ENCODE measurements around the gene RASEF.
"Not testable (repeated sequence)": the region's sequence is repeated elsewhere in the genome, so short reads cannot be mapped to it uniquely, and the experiment has no call there.

The RASEF gene

GRCh38 chr9:82981552-82981951 is 81.4 kb downstream of the RASEF start:
- H3K4me3 ChIP-seq (ENCODE audit: low read depth, low read length), result no peak overlapping the region

GRCh38 chr9:82975176-82975575 is 87.8 kb downstream of the RASEF start:
- H3K4me3 ChIP-seq (ENCODE audit: low read depth, low read length), result no peak overlapping the region

GRCh38 chr9:82972446-82972845 is 90.5 kb downstream of the RASEF start:
- no peak overlapping the region for H3K4me3 ChIP-seq (ENCODE audit: low read depth, low read length)

- no peak overlapping the region for H3K4me3 ChIP-seq (ENCODE audit: low read depth, low read length)
These were observed 92.6 kb downstream of the RASEF start for GRCh38 chr9:82970359-82970758.

- no peak overlapping the region for H3K4me3 ChIP-seq (ENCODE audit: low read depth, low read length)
These were observed 93.7 kb downstream of the RASEF start for GRCh38 chr9:82969291-82969690.

- H3K4me3 ChIP-seq (ENCODE audit: low read depth, low read length), result no peak overlapping the region
These were observed 94.1 kb downstream of the RASEF start for GRCh38 chr9:82968816-82969215.

GRCh38 chr9:82968388-82968787 is 94.6 kb downstream of the RASEF start:
- H3K4me3 ChIP-seq (ENCODE audit: low read depth, low read length), result no peak overlapping the region

- no peak overlapping the region for H3K4me3 ChIP-seq (ENCODE audit: low read depth, low read length)
These were observed 101.3 kb downstream of the RASEF start for GRCh38 chr9:82961504-82962125.

GRCh38 chr9:82957529-82958379 is 105.2 kb downstream of the RASEF start:
- no peak overlapping the region for H3K4me3 ChIP-seq (ENCODE audit: low read depth, low read length)

GRCh38 chr9:82949203-82949602 is 113.7 kb downstream of the RASEF start:
- no peak overlapping the region for H3K4me3 ChIP-seq (ENCODE audit: low read depth, low read length)

- H3K4me3 ChIP-seq (ENCODE audit: low read depth, low read length), result no peak overlapping the region
These were observed 122.6 kb downstream of the RASEF start for GRCh38 chr9:82940376-82940775.

- H3K4me3 ChIP-seq (ENCODE audit: low read depth, low read length), result no peak overlapping the region
These were observed 123.5 kb downstream of the RASEF start for GRCh38 chr9:82939451-82939850.

- no peak overlapping the region for H3K4me3 ChIP-seq (ENCODE audit: low read depth, low read length)
These were observed 124.3 kb downstream of the RASEF start for GRCh38 chr9:82938426-82939218.

GRCh38 chr9:82936561-82936960 is 126.4 kb downstream of the RASEF start:
- H3K4me3 ChIP-seq (ENCODE audit: low read depth, low read length), result not testable (repeated sequence)

- no peak overlapping the region for H3K4me3 ChIP-seq (ENCODE audit: low read depth, low read length)
These were observed 128.0 kb downstream of the RASEF start for GRCh38 chr9:82934949-82935348.

- not testable (repeated sequence) for H3K4me3 ChIP-seq (ENCODE audit: low read depth, low read length)
These were observed 128.9 kb downstream of the RASEF start for GRCh38 chr9:82934025-82934424.

- H3K4me3 ChIP-seq (ENCODE audit: low read depth, low read length), result no peak overlapping the region
These were observed 132.8 kb downstream of the RASEF start for GRCh38 chr9:82930116-82930515.

Data from iPS-11a (cell line).